Stimulated activated CD8-positive, alpha-beta memory T cell treated with anti-CD3 and anti-CD28 coated beads, Interleukin-2, amount 100 ng/mL, for 1 hour (primary cell): Measurements from ENCODE around the gene RHOBTB3.
A peak's percentile ranks its signal among the peaks of the same experiment; 100 is the strongest.
"Not testable (repeated sequence)": the region's sequence is repeated elsewhere in the genome, so short reads cannot be mapped to it uniquely, and the experiment has no call there.

Source experiments
- DNase-seq, 2 donors: peaks; one replicate each; pipeline ENCODE4 v3.0.0-alpha.2; 2020; ENCODE audit warnings: low read depth in 2 of 2

Gene RHOBTB3

DNA sequence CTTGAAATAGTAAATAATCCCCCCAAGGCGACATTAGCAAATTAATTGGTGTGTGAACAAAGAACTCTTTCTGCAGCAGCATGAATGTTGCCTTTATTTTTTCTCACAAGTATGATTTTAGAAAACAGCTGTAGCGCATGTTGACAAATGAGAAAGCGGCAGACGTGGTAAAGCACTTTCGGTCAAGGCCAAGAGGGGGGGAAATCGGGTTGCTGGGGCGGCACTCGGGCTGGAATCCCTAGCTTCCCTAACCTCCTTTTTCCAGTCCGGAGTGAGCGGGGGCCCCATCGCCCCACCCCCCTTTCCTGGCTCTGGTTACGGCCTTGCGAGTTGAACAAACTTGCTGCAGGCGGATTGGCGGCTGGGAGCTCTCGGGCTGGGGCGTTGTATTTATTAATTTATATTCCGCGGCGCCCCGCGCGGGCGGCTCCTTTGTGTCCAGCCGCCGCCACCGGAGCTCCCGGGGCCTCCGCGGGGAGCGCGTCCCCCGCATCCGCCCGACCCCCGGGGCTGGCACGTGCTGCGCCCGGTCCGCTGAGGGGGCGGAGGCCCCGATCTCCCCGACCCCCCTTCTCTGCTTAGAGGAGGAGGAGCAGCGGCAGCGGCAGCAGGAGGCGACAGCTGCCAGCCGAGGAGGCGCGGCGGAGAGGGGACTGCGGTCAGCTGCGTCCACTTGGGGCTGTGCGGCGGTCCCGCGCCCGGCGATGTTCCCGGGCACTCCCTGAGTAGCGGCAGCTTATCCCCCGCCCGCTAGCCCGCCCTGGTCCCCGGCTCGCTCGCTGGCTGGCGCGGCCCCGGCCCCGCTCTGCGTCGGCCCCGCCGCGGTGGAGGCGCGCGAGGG lies at the start of gene RHOBTB3:
TSS of gene RHOBTB3 (plus strand) at position 607 of the 841 bp plus-strand sequence. CDS start 347 bp downstream, outside the sequence.
- peak in 1 of 2 donors; percentile 13 for DNase-seq

GRCh38 chr5:95682891-95683290 lies 48.2 kb upstream of the RHOBTB3 start, which contains the start of gene SPATA9:
Gene SPATA9 (minus strand): TSS chr5:95682991. CDS start chr5:95682854, 137 bp downstream.
- DNase-seq = no peak

- DNase-seq = no peak
These were observed 46.8 kb upstream of the RHOBTB3 start for GRCh38 chr5:95684361-95684760.

- DNase-seq = no peak
These were observed 44.5 kb upstream of the RHOBTB3 start for GRCh38 chr5:95686651-95687050.

DNA sequence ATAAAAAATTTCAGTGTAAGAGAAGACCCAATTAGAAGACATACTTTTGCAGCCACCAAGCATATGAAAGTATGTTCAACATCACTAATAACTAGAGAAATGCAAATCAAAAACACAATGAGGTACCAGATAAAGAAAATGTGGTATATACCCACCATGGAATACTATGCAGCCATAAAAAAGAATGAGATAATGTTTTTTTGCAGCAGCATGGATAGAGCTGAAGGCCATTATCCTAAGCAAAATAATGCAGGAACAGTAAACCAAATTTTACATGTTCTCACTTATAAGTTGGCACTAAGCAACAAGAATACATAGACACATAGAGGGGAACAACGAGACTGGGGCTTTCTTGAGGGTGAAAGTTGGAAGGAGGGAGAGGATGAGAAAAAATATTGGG lies 41.5 kb upstream of the RHOBTB3 start:
- no peak for DNase-seq

GRCh38 chr5:95690333-95690732 lies 40.8 kb upstream of the RHOBTB3 start:
- no peak for DNase-seq

DNA sequence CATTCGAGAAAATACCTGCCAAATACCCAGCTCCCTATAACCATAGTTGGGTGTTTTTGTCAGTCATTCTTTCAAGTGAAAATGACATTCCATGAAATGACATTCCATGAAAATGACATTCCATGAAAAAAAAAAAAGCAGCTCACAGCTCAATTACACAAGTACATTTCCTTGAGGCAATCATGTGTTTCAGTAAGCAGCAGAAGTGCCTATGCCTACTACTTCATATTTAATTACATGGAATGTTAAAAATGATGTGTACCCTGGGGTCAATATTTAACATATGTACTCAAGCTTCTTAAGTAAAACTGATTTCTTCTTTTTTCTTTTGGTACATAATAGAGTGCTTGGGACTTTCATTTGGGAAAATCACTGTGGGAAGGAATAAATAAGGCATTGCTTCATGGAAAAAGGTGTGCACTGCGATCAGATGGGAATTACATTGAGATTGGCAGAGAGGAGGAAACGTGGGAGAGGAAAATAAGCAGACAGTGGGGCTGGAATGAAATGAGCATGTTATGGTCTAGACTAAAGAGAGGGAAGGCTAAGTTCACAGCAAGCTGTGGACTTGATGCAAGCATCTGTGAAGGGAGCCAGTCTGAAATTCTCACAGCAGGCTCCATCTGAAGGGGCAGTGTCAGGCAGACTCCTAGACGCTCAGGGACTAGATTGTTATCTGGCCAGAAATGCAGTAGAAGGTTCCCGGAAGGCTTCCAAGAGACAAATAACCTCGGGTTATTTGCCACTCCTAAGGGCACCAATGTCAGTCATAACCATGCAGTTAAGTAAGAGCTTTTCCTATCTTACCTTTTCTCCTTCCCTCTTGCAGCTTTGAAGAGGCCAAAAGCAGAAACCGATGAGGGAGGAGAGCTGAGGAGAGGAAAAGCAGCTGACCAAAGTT lies 33.1 kb upstream of the RHOBTB3 start:
- DNase-seq = no peak

DNA sequence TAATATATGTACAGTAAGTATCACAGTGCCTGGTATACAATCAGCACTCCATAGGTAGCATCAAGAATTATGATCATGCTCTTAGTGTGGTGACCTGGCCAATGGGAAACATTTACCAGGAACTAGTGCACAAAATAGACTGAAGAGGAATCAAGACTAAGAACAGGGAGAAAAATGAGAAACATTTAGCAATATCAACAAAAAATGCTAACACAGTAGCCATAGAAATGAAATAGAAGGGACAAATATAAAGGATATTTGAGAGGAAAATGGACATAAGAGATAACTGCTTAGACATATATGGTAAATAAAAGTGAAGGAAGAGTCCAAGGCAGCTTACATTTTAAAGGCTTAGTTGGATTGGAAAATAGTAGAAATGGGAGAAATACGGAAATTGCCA lies 31.8 kb upstream of the RHOBTB3 start:
- DNase-seq = no peak

DNA sequence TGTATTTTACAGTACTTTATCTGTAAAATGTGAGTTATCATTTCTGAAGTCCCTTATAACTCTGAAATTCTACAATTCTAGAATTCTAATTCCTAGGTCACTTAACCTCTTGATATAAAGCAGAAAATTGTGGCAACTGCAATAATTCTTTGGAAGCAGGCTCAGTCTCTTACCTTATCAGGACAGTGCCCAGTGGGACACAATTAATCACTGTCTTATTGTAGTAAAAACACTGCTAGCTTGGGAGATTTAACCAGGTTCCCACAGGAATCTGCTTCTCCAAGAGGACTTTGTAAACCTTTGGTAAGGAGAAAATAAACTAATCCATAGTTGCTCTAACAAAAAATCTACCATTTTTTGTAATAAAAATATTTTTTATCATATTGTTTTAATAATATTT lies 30.1 kb upstream of the RHOBTB3 start:
- no peak for DNase-seq

GRCh38 chr5:95704150-95704549 lies 27.0 kb upstream of the RHOBTB3 start:
- no peak for DNase-seq

DNA sequence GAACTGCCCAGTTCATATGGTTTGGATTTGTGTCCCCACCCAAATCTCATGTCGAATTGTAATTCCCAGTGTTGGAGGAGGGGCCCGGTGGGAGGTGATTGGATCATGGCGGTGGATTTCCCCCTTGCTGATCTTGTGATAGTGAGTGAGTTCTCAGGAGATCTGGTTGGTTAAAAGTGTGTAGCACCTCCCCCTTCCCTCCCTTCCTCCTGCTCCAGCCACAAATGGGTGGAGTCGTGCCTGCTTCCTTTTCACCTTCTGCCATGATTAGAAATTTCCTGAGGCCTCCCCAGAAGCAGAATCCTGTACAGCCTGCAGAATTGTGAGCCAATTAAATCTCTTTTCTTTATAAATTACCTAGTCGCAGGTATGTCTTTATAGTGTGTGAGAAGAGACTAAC lies 24.9 kb upstream of the RHOBTB3 start:
- not testable (repeated sequence) for DNase-seq

DNA sequence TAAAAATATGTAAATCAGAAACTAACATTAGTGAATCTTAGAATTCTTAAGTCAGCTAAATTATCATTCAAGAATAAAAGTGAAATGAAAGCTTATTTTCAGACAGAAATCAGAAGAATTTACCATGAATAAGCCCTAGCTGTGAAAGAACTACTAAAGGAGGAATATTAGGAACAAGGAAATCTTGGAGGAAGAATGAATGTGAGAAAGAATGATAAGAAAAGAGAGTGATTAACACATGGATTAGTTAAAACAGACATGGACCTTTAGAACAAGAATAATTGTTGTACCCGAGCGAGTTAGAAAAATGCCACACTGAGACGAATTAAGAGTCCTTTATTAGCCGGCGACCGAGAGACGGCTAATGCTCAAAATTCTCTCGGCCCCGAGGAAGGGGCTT lies 24.1 kb upstream of the RHOBTB3 start:
- no peak for DNase-seq

- not testable (repeated sequence) for DNase-seq
These were observed 23.5 kb upstream of the RHOBTB3 start for GRCh38 chr5:95707534-95708188.

DNA sequence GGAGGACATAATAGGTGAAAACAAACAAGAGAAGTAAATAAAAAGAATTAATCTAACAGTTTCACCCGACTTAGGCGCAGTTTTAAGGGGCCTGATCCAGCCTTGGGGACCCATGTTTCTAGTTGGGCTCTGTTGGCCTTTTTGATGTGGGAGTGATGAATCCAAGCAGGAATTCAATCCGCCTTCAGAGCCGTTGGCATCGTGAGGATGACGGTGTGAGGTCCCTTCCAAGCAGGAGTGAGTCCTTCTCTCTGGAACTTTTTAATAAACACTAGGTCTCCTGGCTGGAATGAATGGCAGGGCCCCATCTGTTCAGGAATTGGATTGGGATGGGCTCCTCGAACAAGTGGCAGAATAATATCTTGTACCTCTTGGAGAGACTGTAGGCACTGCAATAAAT lies 22.3 kb upstream of the RHOBTB3 start:
- DNase-seq = no peak

- no peak for DNase-seq
These were observed 21.0 kb upstream of the RHOBTB3 start for GRCh38 chr5:95709967-95710650.

- not testable (repeated sequence) for DNase-seq
These were observed 20.3 kb upstream of the RHOBTB3 start for GRCh38 chr5:95710651-95711500.

GRCh38 chr5:95711501-95712346 lies 19.4 kb upstream of the RHOBTB3 start:
- DNase-seq = no peak

DNA sequence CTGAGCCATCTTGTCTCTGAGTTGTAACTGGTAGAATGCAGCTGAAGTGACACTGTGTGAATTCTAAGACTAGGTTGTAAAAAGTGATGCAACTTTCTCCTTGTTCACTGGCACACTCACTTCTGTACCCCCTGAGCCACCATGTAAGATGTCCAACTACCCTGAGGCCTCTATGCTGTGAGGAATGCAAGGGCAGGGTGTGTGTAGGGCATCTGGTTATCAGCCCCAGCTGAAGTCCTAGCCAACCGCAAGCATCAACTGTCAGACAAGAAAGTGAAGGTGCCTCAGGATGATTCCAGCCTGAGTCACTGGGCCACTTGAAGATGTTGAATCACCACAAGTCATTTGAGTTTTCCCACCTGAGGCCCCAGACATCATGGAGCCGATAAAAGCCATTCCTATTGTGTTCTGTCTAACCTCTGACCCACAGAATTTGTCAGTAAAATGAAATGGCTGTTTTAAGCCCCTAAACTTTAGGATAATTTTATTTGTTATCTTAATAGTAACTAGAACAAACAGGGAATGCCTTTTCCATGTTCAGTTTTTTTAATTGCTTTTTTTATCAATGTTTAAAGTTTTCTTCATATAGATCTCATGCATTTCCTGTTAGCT lies 18.7 kb upstream of the RHOBTB3 start:
- no peak for DNase-seq

- DNase-seq = not testable (repeated sequence)
These were observed 17.9 kb upstream of the RHOBTB3 start for GRCh38 chr5:95713246-95713645.
